ENCODE data around the gene PDE6H. TPM values are rescaled to one million over a fixed set of nuclear protein-coding genes. Genes with fewer than 3 reads are reported as not detected.
A peak's percentile ranks its signal among the peaks of the same experiment; 100 is the strongest.

Gene PDE6H
- total RNA-seq, 1 donor from 2014 or later, result not detected

GRCh38 chr12:14942196-14942931 lies 30.5 kb upstream of the PDE6H start:
- H3K4me3 Mint-ChIP-seq (ENCODE audit: unreplicated experiment), result no peak overlapping the region
- H3K27me3 Mint-ChIP-seq (ENCODE audit: low read depth), result no peaks in the 10 kb centered on the region
- peaks cover 6% of the 10 kb centered on the region for H3K9me3 Mint-ChIP-seq (ENCODE audit: low read depth)
- peaks cover 26% of the 10 kb centered on the region for H3K4me1 Mint-ChIP-seq (ENCODE audit: low read depth)
- DNase-seq (ENCODE audit: low spot score), result no peak
- H3K36me3 Mint-ChIP-seq (ENCODE audit: low read depth), result peaks cover 8% of the 10 kb centered on the region
- TF ChIP-seq, protein P1, sequence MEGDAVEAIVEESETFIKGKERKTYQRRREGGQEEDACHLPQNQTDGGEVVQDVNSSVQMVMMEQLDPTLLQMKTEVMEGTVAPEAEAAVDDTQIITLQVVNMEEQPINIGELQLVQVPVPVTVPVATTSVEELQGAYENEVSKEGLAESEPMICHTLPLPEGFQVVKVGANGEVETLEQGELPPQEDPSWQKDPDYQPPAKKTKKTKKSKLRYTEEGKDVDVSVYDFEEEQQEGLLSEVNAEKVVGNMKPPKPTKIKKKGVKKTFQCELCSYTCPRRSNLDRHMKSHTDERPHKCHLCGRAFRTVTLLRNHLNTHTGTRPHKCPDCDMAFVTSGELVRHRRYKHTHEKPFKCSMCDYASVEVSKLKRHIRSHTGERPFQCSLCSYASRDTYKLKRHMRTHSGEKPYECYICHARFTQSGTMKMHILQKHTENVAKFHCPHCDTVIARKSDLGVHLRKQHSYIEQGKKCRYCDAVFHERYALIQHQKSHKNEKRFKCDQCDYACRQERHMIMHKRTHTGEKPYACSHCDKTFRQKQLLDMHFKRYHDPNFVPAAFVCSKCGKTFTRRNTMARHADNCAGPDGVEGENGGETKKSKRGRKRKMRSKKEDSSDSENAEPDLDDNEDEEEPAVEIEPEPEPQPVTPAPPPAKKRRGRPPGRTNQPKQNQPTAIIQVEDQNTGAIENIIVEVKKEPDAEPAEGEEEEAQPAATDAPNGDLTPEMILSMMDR (IDR thresholded peaks at IDR 0.05), result no peak
- H3K27ac Mint-ChIP-seq (ENCODE audit: unreplicated experiment), result no peak overlapping the region

GRCh38 chr12:14946162-14946561 lies 26.7 kb upstream of the PDE6H start:
- peaks cover 8% of the 10 kb centered on the region for H3K36me3 Mint-ChIP-seq (ENCODE audit: low read depth)
- H3K9me3 Mint-ChIP-seq (ENCODE audit: low read depth), result no peaks in the 10 kb centered on the region
- no peak overlapping the region for H3K4me3 Mint-ChIP-seq (ENCODE audit: unreplicated experiment)
- no peak for DNase-seq (ENCODE audit: low spot score)
- TF ChIP-seq, protein P1 (IDR thresholded peaks at IDR 0.05), result no peak
- no peaks in the 10 kb centered on the region for H3K27me3 Mint-ChIP-seq (ENCODE audit: low read depth)
- H3K4me1 Mint-ChIP-seq (ENCODE audit: low read depth), result peaks cover 60% of the 10 kb centered on the region
- H3K27ac Mint-ChIP-seq (ENCODE audit: unreplicated experiment), result peak overlapping the region; percentile 42

- TF ChIP-seq, protein P1 (IDR thresholded peaks at IDR 0.05), result no peak
- H3K4me3 Mint-ChIP-seq (ENCODE audit: unreplicated experiment), result no peak overlapping the region
- peaks cover 65% of the 10 kb centered on the region for H3K4me1 Mint-ChIP-seq (ENCODE audit: low read depth)
- DNase-seq (ENCODE audit: low spot score), result no peak
- H3K27me3 Mint-ChIP-seq (ENCODE audit: low read depth), result no peaks in the 10 kb centered on the region
- no peaks in the 10 kb centered on the region for H3K9me3 Mint-ChIP-seq (ENCODE audit: low read depth)
- peak overlapping the region; percentile 42 for H3K27ac Mint-ChIP-seq (ENCODE audit: unreplicated experiment)
- H3K36me3 Mint-ChIP-seq (ENCODE audit: low read depth), result peaks cover 8% of the 10 kb centered on the region
These were observed 26.0 kb upstream of the PDE6H start for GRCh38 chr12:14946861-14947260.

GRCh38 chr12:14948672-14949071 lies 24.2 kb upstream of the PDE6H start:
- Mint-ChIP-seq H3K36me3 (ENCODE audit: low read depth) (no peaks in the 10 kb centered on the region), H3K9me3 (ENCODE audit: low read depth) (no peaks in the 10 kb centered on the region), H3K4me1 (ENCODE audit: low read depth) (peaks cover 79% of the 10 kb centered on the region), H3K27ac (ENCODE audit: unreplicated experiment) (peak overlapping the region; percentile 92), H3K4me3 (ENCODE audit: unreplicated experiment) (peak overlapping the region; percentile 40), H3K27me3 (ENCODE audit: low read depth) (no peaks in the 10 kb centered on the region)
- TF ChIP-seq, protein P1 (IDR thresholded peaks at IDR 0.05), result no peak
- no peak for DNase-seq (ENCODE audit: low spot score)

- Mint-ChIP-seq H3K4me1 (ENCODE audit: low read depth) (peaks cover 82% of the 10 kb centered on the region), H3K4me3 (ENCODE audit: unreplicated experiment) (no peak overlapping the region), H3K9me3 (ENCODE audit: low read depth) (no peaks in the 10 kb centered on the region), H3K27ac (ENCODE audit: unreplicated experiment) (peak overlapping the region; percentile 34), H3K36me3 (ENCODE audit: low read depth) (no peaks in the 10 kb centered on the region), H3K27me3 (ENCODE audit: low read depth) (no peaks in the 10 kb centered on the region)
- TF ChIP-seq, protein P1 (IDR thresholded peaks at IDR 0.05), result no peak
- no peak for DNase-seq (ENCODE audit: low spot score)
These were observed 23.2 kb upstream of the PDE6H start for GRCh38 chr12:14949631-14950030.
